ENCODE measurements around the gene CBY1. TPM values are rescaled to one million over a fixed set of nuclear protein-coding genes. Genes with fewer than 3 reads are reported as not detected.

Gene CBY1
- total RNA-seq, 1 donor from 2014 or later, result 25.0 TPM

DNA sequence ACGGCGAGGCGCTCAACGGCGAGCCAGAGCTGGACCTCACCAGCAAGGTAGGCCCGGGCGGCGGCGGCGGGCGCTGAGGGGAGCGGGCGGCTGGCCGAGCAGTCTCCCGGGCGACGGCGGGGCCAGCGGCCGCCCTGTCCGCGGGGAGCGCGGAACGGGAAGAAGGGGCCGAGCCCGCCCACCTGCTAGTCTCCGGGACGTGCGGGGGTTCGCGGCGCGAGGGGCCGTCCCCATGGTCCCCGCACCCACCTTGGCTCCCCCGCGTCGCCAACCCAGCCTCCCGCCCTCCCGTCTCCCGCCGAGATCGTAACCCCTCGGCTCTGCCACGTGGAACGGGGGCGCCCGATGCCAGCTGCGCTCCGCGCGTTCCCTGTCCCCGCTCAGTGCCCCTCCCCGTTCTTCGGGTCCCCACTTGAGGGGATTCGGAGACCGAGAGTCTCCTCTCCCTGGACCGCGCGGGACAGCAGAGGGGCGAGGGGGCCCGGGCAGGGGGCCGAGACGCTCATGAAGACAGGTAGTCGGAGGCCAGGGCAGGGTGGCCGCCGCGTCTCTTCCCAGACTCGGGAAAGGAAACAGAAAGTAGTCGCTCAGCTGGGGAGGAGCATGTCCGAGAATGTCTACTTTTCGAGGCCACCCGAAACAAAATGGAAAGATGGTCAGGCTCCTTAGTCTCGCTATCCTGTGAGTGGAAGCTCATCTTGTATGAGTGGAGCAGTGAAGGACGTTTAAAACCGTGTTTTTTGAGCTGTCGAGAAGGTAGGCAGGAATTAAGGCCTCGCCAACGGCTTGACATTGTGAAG is 49.9 kb downstream of the CBY1 start:
- no peaks in the 10 kb centered on the region for H3K36me3 ChIP-seq (ENCODE audit: control insufficient read depth, insufficient read depth, low read length)
- H3K27me3 ChIP-seq (ENCODE audit: control insufficient read depth, insufficient read depth, low read length), result no peaks in the 10 kb centered on the region
- TF ChIP-seq, protein P1, sequence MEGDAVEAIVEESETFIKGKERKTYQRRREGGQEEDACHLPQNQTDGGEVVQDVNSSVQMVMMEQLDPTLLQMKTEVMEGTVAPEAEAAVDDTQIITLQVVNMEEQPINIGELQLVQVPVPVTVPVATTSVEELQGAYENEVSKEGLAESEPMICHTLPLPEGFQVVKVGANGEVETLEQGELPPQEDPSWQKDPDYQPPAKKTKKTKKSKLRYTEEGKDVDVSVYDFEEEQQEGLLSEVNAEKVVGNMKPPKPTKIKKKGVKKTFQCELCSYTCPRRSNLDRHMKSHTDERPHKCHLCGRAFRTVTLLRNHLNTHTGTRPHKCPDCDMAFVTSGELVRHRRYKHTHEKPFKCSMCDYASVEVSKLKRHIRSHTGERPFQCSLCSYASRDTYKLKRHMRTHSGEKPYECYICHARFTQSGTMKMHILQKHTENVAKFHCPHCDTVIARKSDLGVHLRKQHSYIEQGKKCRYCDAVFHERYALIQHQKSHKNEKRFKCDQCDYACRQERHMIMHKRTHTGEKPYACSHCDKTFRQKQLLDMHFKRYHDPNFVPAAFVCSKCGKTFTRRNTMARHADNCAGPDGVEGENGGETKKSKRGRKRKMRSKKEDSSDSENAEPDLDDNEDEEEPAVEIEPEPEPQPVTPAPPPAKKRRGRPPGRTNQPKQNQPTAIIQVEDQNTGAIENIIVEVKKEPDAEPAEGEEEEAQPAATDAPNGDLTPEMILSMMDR (IDR thresholded peaks at IDR 0.05; ENCODE audit: insufficient read depth, low read length, poor library complexity, severe bottlenecking), result no peak
- H3K4me3 ChIP-seq (ENCODE audit: low read depth, low read length), result peak overlapping the region; percentile 98
- DNase-seq (ENCODE audit: low read depth), result no peak

DNA sequence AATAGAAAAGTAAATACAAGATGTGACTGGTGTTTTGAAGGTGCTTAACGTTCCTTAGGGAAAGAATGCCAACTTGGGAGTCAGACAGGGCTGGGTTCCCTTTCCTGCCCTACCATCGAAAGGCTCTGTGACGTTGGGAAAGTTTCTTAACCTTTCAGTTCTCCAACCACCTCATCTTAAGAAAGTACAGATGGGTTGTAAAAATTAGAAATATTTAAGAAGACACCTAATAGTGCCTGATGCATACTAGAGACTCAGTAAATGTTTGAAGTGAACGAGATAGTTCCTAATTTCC is 50.4 kb downstream of the CBY1 start:
- peak overlapping the region; percentile 98 for H3K4me3 ChIP-seq (ENCODE audit: low read depth, low read length)
- TF ChIP-seq, protein P1 (IDR thresholded peaks at IDR 0.05; ENCODE audit: insufficient read depth, low read length, poor library complexity, severe bottlenecking), result no peak
- no peaks in the 10 kb centered on the region for H3K27me3 ChIP-seq (ENCODE audit: control insufficient read depth, insufficient read depth, low read length)
- DNase-seq (ENCODE audit: low read depth), result no peak
- H3K36me3 ChIP-seq (ENCODE audit: control insufficient read depth, insufficient read depth, low read length), result no peaks in the 10 kb centered on the region

GRCh38 chr22:38707346-38707745 is 50.9 kb downstream of the CBY1 start:
- Histone ChIP-seq H3K27me3 (ENCODE audit: control insufficient read depth, insufficient read depth, low read length) (no peaks in the 10 kb centered on the region), H3K4me3 (ENCODE audit: low read depth, low read length) (peak overlapping the region; percentile 98), H3K36me3 (ENCODE audit: control insufficient read depth, insufficient read depth, low read length) (no peaks in the 10 kb centered on the region)
- TF ChIP-seq, protein P1 (IDR thresholded peaks at IDR 0.05; ENCODE audit: insufficient read depth, low read length, poor library complexity, severe bottlenecking), result no peak
- DNase-seq (ENCODE audit: low read depth), result peak; percentile 41

DNA sequence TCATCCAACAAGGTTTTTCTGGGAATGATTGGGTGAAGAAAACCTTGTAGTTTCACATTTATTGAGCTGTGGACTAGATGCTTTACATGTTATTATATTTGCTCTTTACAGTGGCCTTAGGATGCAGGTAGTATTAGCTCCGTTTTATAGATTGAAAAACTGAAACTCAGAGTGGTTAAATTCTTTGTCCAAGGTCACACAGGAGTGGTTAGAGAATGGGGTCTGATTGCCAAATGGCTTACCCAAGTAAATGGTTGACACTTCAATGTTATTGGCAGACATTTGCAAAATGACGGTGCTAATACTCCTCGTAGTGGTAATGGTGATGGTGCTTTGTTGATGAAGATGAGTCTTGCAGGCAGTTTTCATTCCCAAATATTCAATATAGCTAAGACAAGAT is 51.5 kb downstream of the CBY1 start:
- H3K36me3 ChIP-seq (ENCODE audit: control insufficient read depth, insufficient read depth, low read length), result no peaks in the 10 kb centered on the region
- no peak for DNase-seq (ENCODE audit: low read depth)
- no peaks in the 10 kb centered on the region for H3K27me3 ChIP-seq (ENCODE audit: control insufficient read depth, insufficient read depth, low read length)
- TF ChIP-seq, protein P1 (IDR thresholded peaks at IDR 0.05; ENCODE audit: insufficient read depth, low read length, poor library complexity, severe bottlenecking), result no peak
- no peak overlapping the region for H3K4me3 ChIP-seq (ENCODE audit: low read depth, low read length)

GRCh38 chr22:38709306-38709705 is 52.9 kb downstream of the CBY1 start:
- TF ChIP-seq, protein P1 (IDR thresholded peaks at IDR 0.05; ENCODE audit: insufficient read depth, low read length, poor library complexity, severe bottlenecking), result no peak
- Histone ChIP-seq H3K36me3 (ENCODE audit: control insufficient read depth, insufficient read depth, low read length) (no peaks in the 10 kb centered on the region), H3K4me3 (ENCODE audit: low read depth, low read length) (no peak overlapping the region), H3K27me3 (ENCODE audit: control insufficient read depth, insufficient read depth, low read length) (no peaks in the 10 kb centered on the region)
- no peak for DNase-seq (ENCODE audit: low read depth)

GRCh38 chr22:38710351-38710750 is 53.9 kb downstream of the CBY1 start:
- H3K27me3 ChIP-seq (ENCODE audit: control insufficient read depth, insufficient read depth, low read length), result no peaks in the 10 kb centered on the region
- no peaks in the 10 kb centered on the region for H3K36me3 ChIP-seq (ENCODE audit: control insufficient read depth, insufficient read depth, low read length)
- no peak for DNase-seq (ENCODE audit: low read depth)
- TF ChIP-seq, protein P1 (IDR thresholded peaks at IDR 0.05; ENCODE audit: insufficient read depth, low read length, poor library complexity, severe bottlenecking), result no peak
- no peak overlapping the region for H3K4me3 ChIP-seq (ENCODE audit: low read depth, low read length)
